Neuronal stem cell (in vitro differentiated cells): ENCODE data around the gene GSTP1.
"Not testable (repeated sequence)": the region's sequence is repeated elsewhere in the genome, so short reads cannot be mapped to it uniquely, and the experiment has no call there.

ENCODE experiments used
- DNase-seq: peaks from one replicate; pipeline ENCODE4 v3.0.0-alpha.2; 2013; ENCODE audit warnings: low spot score
- H2AFZ ChIP-seq: one replicate; pipeline ENCODE4 v1.6.1; 2013; ENCODE audit warnings: mild to moderate bottlenecking, low read length, inconsistent platforms
- H2AK5ac ChIP-seq: 2 replicates; pipeline ENCODE4 v1.6.1; 2013; ENCODE audit warnings: low read depth, mild to moderate bottlenecking, inconsistent platforms, low read length, moderate library complexity, mixed read lengths
- H2BK120ac ChIP-seq: 2 replicates; pipeline ENCODE4 v1.6.1; 2013; ENCODE audit warnings: low read depth, mild to moderate bottlenecking, inconsistent platforms, low read length, moderate library complexity, mixed read lengths
- H2BK12ac ChIP-seq: one replicate; pipeline ENCODE4 v1.6.1; 2013; ENCODE audit warnings: low read length, inconsistent platforms
- H2BK15ac ChIP-seq: 2 replicates; pipeline ENCODE4 v1.6.1; 2013; ENCODE audit warnings: mild to moderate bottlenecking, low read length, inconsistent platforms, mixed read lengths
- H2BK5ac ChIP-seq: one replicate; pipeline ENCODE4 v1.6.1; 2013; ENCODE audit warnings: inconsistent platforms, mild to moderate bottlenecking, low read length, moderate library complexity
- H3K14ac ChIP-seq: one replicate; pipeline ENCODE4 v1.6.1; 2013; ENCODE audit warnings: low read length, inconsistent platforms
- H3K18ac ChIP-seq: 2 replicates; pipeline ENCODE4 v1.6.1; 2013; ENCODE audit warnings: low read length, inconsistent platforms
- H3K23ac ChIP-seq: 2 replicates; pipeline ENCODE4 v1.6.1; 2013; ENCODE audit warnings: low read depth, mild to moderate bottlenecking, mixed read lengths, low read length, inconsistent platforms; ENCODE audit not compliant: poor library complexity
- H3K27ac ChIP-seq: replicated peaks from 3 replicates; pipeline ENCODE4 v1.5.1; 2013; ENCODE audit warnings: low read length, inconsistent platforms
- H3K27me3 ChIP-seq, 3 experiments: 2 replicates each; pipeline ENCODE4 v1.6.1; 2013; ENCODE audit warnings: low read length in 3 of 3, mild to moderate bottlenecking in 2 of 3, inconsistent platforms in 1 of 3, low read depth in 1 of 3, mixed read lengths in 1 of 3, moderate library complexity in 1 of 3; ENCODE audit not compliant: control insufficient read depth in 3 of 3, insufficient read depth in 3 of 3
- H3K36me3 ChIP-seq, 2 donors: replicated peaks in 1 of 2; 2 replicates each; pipeline ENCODE4 v1.6.1; 2013; ENCODE audit warnings: low read length in 2 of 2; ENCODE audit not compliant: control insufficient read depth in 2 of 2, insufficient read depth in 2 of 2
- H3K4ac ChIP-seq: 2 replicates; pipeline ENCODE4 v1.6.1; 2013; ENCODE audit warnings: inconsistent platforms, mild to moderate bottlenecking, low read length, moderate library complexity
- H3K4me1 ChIP-seq, 2 donors: 1 replicate in 1 of 2; 2 replicates in 1 of 2; pipeline ENCODE4 v1.6.1; 2013; ENCODE audit warnings: low read length in 2 of 2, low read depth in 1 of 2; ENCODE audit not compliant: control insufficient read depth in 2 of 2, insufficient read depth in 1 of 2
- H3K4me2 ChIP-seq: one replicate; pipeline ENCODE4 v1.6.1; 2013; ENCODE audit warnings: mild to moderate bottlenecking, low read length, inconsistent platforms; ENCODE audit not compliant: insufficient read depth, poor library complexity, severe bottlenecking
- H3K4me3 ChIP-seq, 2 donors: 2 replicates each; pipeline ENCODE4 v1.5.1; 2013; ENCODE audit warnings: low read length in 2 of 2, mild to moderate bottlenecking in 2 of 2, inconsistent platforms in 1 of 2, moderate library complexity in 1 of 2
- H3K79me1 ChIP-seq: one replicate; pipeline ENCODE4 v1.6.1; 2013; ENCODE audit warnings: low read depth, mild to moderate bottlenecking, inconsistent platforms, low read length, moderate library complexity
- H3K9ac ChIP-seq: one replicate; pipeline ENCODE4 v1.6.1; 2013; ENCODE audit warnings: mild to moderate bottlenecking, low read depth, low read length, inconsistent platforms; ENCODE audit not compliant: poor library complexity
- H3K9me3 ChIP-seq, 2 donors: replicated peaks in 1 of 2; 2 replicates each; pipeline versions ENCODE3 to v1.6.1; 2013; ENCODE audit warnings: low read length in 2 of 2, mild to moderate bottlenecking in 2 of 2, inconsistent platforms in 1 of 2, low read depth in 1 of 2, mixed read lengths in 1 of 2, moderate library complexity in 1 of 2; ENCODE audit not compliant: control insufficient read depth in 2 of 2, insufficient read depth in 1 of 2
- H4K8ac ChIP-seq: one replicate; pipeline ENCODE4 v1.6.1; 2013; ENCODE audit warnings: low read depth, mild to moderate bottlenecking, inconsistent platforms, low read length, moderate library complexity
- H4K91ac ChIP-seq: one replicate; pipeline ENCODE4 v1.6.1; 2013; ENCODE audit warnings: low read length, low read depth, mild to moderate bottlenecking, inconsistent platforms; ENCODE audit not compliant: poor library complexity
- WGBS, 2 donors: extraction: QIAGEN DNeasy Blood & Tissue Kit; methylation state at CpG; one replicate each; pipeline ENCODE4 v1.1.7; 2013; ENCODE audit warnings: missing lambda C conversion rate in 2 of 2, mixed read lengths in 1 of 2; ENCODE audit not compliant: insufficient read length in 2 of 2, insufficient replicate concordance in 1 of 2; ENCODE audit errors: extremely low coverage in 2 of 2; 5-methylcytosine and 5-hydroxymethylcytosine counted together

The GSTP1 gene

GRCh38 chr11:67563705-67564114, 19.9 kb upstream of the GSTP1 start:
- H3K27me3 ChIP-seq, H3K9me3 ChIP-seq, H3K23ac ChIP-seq, H3K4me2 ChIP-seq, H4K8ac ChIP-seq, H2BK15ac ChIP-seq, H3K36me3 ChIP-seq, H3K18ac ChIP-seq, H2BK120ac ChIP-seq, H2AK5ac ChIP-seq, H2BK5ac ChIP-seq, H4K91ac ChIP-seq, H3K4me1 ChIP-seq, H3K79me1 ChIP-seq, H3K27ac ChIP-seq, H3K9ac ChIP-seq, H3K14ac ChIP-seq, H2BK12ac ChIP-seq, H2AFZ ChIP-seq, DNase-seq, H3K4ac ChIP-seq, H3K4me3 ChIP-seq: not testable (repeated sequence)
- no CpG with 5 or more reads among the region's 11 CpGs for WGBS, 2 donors

GRCh38 chr11:67564230-67564629, 19.4 kb upstream of the GSTP1 start:
- Histone ChIP-seq H2BK5ac (no peak overlapping the region), H3K4me2 (no peak overlapping the region), H3K9ac (no peak overlapping the region), H3K14ac (no peak overlapping the region), H3K4ac (no peak overlapping the region), H2BK15ac (no peak overlapping the region), H2BK12ac (no peak overlapping the region), H2AFZ (no peak overlapping the region), H3K79me1 (no peaks in the 10 kb centered on the region), H3K18ac (no peak overlapping the region), H2AK5ac (no peak overlapping the region), H3K9me3 (no peaks in the 10 kb centered on the region), H2BK120ac (no peak overlapping the region), H3K27ac (no peak overlapping the region), H3K36me3 (no peaks in the 10 kb centered on the region), H3K27me3 (peaks cover 0 to 6% (median 0%) of the 10 kb centered on the region in 3 experiments), H4K8ac (no peak overlapping the region), H3K4me1 (no peaks in the 10 kb centered on the region), H4K91ac (no peak overlapping the region), H3K4me3 (no peak overlapping the region), H3K23ac (no peak overlapping the region)
- no peak for DNase-seq
- WGBS, 2 donors = no CpG with 5 or more reads among the region's 4 CpGs

DNA sequence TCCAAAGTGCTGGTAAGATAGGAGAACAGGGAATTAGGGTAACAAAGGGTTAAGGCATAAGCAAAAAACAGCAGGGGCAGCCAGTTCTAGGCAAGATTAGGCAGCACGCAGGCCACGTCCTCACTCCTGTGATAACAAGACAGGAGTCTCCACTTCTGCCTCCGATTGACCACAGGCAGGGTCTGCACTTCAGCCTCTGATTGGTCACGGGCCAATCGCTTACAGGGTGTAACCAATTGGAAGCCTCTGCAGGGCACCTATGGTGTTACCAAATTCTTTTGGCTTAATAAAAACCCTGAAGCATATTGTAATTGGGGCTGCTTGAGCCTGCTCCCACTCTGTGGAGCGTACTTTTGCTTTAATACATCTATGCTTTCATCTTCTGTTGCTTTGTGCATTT, 12.2 kb upstream of the GSTP1 start:
- WGBS, 2 donors = no CpG with 5 or more reads among the region's 6 CpGs
- no peak overlapping the region for H2AK5ac ChIP-seq
- H2BK15ac ChIP-seq = no peak overlapping the region
- no peak overlapping the region for H3K4ac ChIP-seq
- H3K4me1 ChIP-seq = peaks cover 0 to 3% of the 10 kb centered on the region in 2 donors
- no peak overlapping the region for H3K27ac ChIP-seq
- no peak overlapping the region for H3K23ac ChIP-seq
- no peak overlapping the region for H2BK120ac ChIP-seq
- no peak overlapping the region for H3K14ac ChIP-seq
- H2BK12ac ChIP-seq = no peak overlapping the region
- H3K79me1 ChIP-seq = no peaks in the 10 kb centered on the region
- DNase-seq = no peak
- no peak overlapping the region for H2BK5ac ChIP-seq
- no peak overlapping the region for H2AFZ ChIP-seq
- no peak overlapping the region for H3K9ac ChIP-seq
- H3K4me2 ChIP-seq = no peak overlapping the region
- no peaks in the 10 kb centered on the region for H3K36me3 ChIP-seq
- H3K9me3 ChIP-seq = peaks cover 0 to 6% of the 10 kb centered on the region in 2 donors
- no peak overlapping the region for H4K8ac ChIP-seq
- no peak overlapping the region for H4K91ac ChIP-seq
- no peak overlapping the region for H3K4me3 ChIP-seq
- no peak overlapping the region for H3K18ac ChIP-seq
- peaks cover 0 to 30% (median 0%) of the 10 kb centered on the region in 3 experiments for H3K27me3 ChIP-seq

DNA sequence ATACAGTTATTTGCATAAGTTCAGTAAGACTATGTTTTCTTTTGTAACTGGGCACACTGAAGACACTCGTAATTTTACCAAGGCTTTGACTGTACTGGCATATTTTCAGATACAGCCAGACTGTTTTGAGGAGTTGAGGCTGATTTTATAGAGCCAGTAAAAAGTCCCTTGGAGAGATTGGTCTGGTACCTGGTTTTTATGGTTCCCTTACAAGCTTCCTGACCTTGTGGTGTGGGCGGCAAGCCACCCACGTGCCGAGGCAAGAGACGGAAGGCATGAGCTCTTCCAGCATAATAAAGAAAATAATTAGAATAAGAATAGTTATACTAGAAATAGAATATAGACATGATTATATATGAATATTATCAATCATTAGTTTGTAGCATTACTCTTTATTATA, 11.3 kb upstream of the GSTP1 start:
- Histone ChIP-seq H3K27ac (no peak overlapping the region), H3K4me2 (no peak overlapping the region), H3K18ac (no peak overlapping the region), H4K8ac (no peak overlapping the region), H4K91ac (no peak overlapping the region), H3K36me3 (no peaks in the 10 kb centered on the region), H3K4me3 (no peak overlapping the region), H3K4me1 (peaks cover 0 to 3% of the 10 kb centered on the region in 2 donors), H2BK12ac (no peak overlapping the region), H3K9ac (no peak overlapping the region), H2BK15ac (no peak overlapping the region), H3K27me3 (peaks cover 0 to 38% (median 0%) of the 10 kb centered on the region in 3 experiments), H3K79me1 (no peaks in the 10 kb centered on the region), H2BK5ac (no peak overlapping the region), H3K9me3 (peaks cover 0 to 6% of the 10 kb centered on the region in 2 donors), H3K4ac (no peak overlapping the region), H3K23ac (no peak overlapping the region), H2AFZ (no peak overlapping the region), H3K14ac (no peak overlapping the region), H2AK5ac (no peak overlapping the region), H2BK120ac (no peak overlapping the region)
- no CpG with 5 or more reads among the region's 5 CpGs for WGBS, 2 donors
- DNase-seq = no peak
